ENCODE measurements around the gene SETD4. TPM values are rescaled to one million over a fixed set of nuclear protein-coding genes. Genes with fewer than 3 reads are reported as not detected.
"Not testable (repeated sequence)": the region's sequence is repeated elsewhere in the genome, so short reads cannot be mapped to it uniquely, and the experiment has no call there.

SETD4 gene
- polyA plus RNA-seq, 1 experiment, result 13.7 TPM

DNA sequence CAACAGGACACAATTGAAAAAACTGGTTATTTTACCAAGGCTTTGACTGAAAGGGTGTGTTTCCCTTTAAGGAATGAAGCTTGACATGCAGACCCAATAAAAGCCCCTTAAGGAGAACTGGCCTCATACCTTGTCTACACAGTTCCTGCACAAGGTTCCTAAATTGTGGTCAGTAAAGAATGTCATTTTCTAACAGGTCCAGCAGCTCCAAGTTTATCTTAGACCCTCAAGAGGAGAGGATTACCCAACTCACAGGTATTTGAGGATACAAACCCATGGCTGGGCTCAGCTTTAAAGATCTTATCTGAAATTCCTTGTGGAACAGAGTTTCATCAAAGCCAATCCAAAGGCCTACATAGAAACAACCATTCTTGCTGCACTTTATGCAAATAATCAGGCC, 43.1 kb upstream of the SETD4 start:
- TF ChIP-seq, protein P1, sequence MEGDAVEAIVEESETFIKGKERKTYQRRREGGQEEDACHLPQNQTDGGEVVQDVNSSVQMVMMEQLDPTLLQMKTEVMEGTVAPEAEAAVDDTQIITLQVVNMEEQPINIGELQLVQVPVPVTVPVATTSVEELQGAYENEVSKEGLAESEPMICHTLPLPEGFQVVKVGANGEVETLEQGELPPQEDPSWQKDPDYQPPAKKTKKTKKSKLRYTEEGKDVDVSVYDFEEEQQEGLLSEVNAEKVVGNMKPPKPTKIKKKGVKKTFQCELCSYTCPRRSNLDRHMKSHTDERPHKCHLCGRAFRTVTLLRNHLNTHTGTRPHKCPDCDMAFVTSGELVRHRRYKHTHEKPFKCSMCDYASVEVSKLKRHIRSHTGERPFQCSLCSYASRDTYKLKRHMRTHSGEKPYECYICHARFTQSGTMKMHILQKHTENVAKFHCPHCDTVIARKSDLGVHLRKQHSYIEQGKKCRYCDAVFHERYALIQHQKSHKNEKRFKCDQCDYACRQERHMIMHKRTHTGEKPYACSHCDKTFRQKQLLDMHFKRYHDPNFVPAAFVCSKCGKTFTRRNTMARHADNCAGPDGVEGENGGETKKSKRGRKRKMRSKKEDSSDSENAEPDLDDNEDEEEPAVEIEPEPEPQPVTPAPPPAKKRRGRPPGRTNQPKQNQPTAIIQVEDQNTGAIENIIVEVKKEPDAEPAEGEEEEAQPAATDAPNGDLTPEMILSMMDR (IDR thresholded peaks at IDR 0.05; ENCODE audit: insufficient read depth, low read depth, low read length), result no peak
- POLR2A ChIA-PET, result no interaction called here
- no peak for DNase-seq (ENCODE audit: low read depth)
- Histone ChIP-seq H3K4me3 (ENCODE audit: low read depth, low read length) (no peak overlapping the region), H3K36me3 (ENCODE audit: control insufficient read depth, insufficient read depth, low read length) (no peaks in the 10 kb centered on the region), H3K27me3 (ENCODE audit: control insufficient read depth, insufficient read depth, low read length) (peaks cover 5% of the 10 kb centered on the region; the same call in 1 of the 2 replicates)
- CTCF ChIA-PET, result interaction anchor here (0.9 to 2.0 kb wide), 3 partner anchors 8 to 15 kb away, joined by 3 to 13 read pairs (median 4); no protein-coding TSS in a partner anchor

DNA sequence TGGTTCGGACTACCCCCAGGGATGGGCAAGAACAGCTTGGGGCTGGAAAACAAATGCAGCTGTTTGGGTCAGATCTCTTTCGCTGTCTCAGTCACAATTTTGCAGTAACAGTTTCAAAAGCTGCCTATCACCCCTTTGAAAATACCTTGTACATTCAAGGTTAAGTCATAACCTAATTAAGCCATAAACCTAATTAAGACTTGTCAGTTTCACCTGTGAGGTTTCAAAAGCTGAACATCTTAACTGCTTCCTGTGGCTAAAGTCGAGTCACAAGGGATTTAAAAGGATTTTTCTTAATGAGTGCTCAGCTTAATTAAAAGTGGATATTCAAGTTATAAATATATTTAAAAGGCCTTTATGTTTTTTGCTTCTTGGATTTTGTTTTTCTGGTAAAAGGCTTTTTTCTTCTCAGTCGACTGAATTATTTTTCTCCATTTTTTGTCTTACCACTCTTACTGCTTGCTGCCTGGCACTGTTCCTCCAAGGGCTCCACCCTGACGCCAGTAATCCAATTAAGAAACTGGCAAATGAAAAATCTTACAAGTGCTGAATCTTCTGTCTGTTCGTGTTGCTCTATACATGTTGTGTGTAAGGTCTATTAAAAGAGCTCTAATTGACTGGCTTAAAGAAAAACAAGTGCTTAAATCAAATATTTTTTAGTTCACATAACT, 40.8 kb upstream of the SETD4 start:
- H3K4me3 ChIP-seq (ENCODE audit: low read depth, low read length), result no peak overlapping the region
- TF ChIP-seq, protein P1 (IDR thresholded peaks at IDR 0.05; ENCODE audit: insufficient read depth, low read depth, low read length), result no peak
- no peak for DNase-seq (ENCODE audit: low read depth)
- ChIA-PET CTCF (interaction anchor here (0.6 to 1.8 kb wide), 3 partner anchors 11 to 27 kb away, joined by 3 to 9 read pairs (median 4); no protein-coding TSS in a partner anchor), POLR2A (no interaction called here)
- no peaks in the 10 kb centered on the region for H3K36me3 ChIP-seq (ENCODE audit: control insufficient read depth, insufficient read depth, low read length)
- peaks cover 5% of the 10 kb centered on the region; the same call in 1 of the 2 replicates for H3K27me3 ChIP-seq (ENCODE audit: control insufficient read depth, insufficient read depth, low read length)

DNA sequence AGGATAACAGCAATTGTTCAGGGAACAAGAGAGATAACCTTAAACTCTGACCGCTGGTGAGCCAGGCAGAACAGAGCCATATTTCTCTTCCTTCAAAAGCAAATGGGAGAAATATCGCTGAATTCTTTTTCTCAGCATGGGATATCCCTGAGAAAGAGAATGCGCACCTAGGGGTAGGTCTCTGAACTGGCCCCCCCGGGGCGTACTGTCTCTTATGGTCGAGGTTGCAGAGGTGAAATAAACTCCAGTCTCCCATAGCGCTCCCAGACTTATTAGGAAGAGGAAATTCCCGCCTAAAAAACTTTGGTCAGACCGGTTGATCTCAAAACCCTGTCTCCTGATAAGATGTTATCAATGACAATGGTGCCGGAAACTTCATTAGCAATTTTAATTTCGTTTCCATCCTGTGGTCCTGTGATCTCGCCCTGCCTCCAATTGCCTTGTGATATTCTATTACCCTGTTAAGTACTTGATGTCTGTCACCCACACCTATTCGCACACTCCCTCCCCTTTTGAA, 39.4 kb upstream of the SETD4 start:
- H3K36me3 ChIP-seq (ENCODE audit: control insufficient read depth, insufficient read depth, low read length); H3K4me3 ChIP-seq (ENCODE audit: low read depth, low read length); DNase-seq (ENCODE audit: low read depth); POLR2A ChIA-PET; CTCF ChIA-PET; H3K27me3 ChIP-seq (ENCODE audit: control insufficient read depth, insufficient read depth, low read length): not testable (repeated sequence)

DNA sequence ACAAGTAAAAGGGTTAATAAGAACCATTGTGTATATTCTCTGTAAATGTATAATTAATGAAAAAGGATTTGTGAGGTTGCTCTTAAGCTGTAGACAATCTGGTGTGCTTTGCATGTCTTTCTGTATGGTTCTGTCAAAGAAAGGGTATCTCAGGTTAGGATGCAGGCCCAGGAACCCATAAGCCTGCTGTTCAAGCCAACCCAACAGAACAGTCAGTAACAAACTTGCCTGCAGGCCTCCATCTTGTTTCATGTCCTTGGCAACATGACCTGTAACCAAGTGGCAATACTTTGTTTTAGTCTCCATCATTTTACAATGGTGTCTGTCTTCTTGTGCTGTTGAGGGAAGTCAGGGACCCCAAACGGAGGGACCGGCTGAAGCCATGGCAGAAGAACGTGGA, 38.7 kb upstream of the SETD4 start:
- H3K27me3 ChIP-seq (ENCODE audit: control insufficient read depth, insufficient read depth, low read length), result peaks cover 5% of the 10 kb centered on the region
- CTCF ChIA-PET, result interaction anchor here (0.9 to 1.5 kb wide), 2 partner anchors 13 to 14 kb away, joined by 3 to 4 read pairs; no protein-coding TSS in a partner anchor
- TF ChIP-seq, protein P1 (IDR thresholded peaks at IDR 0.05; ENCODE audit: insufficient read depth, low read depth, low read length), result no peak
- H3K4me3 ChIP-seq (ENCODE audit: low read depth, low read length), result no peak overlapping the region
- POLR2A ChIA-PET, result no interaction called here
- H3K36me3 ChIP-seq (ENCODE audit: control insufficient read depth, insufficient read depth, low read length), result no peaks in the 10 kb centered on the region
- no peak for DNase-seq (ENCODE audit: low read depth)

- CTCF ChIA-PET, result interaction anchor here (0.5 to 1.5 kb wide), 3 partner anchors 9 to 15 kb away, joined by 3 to 4 read pairs (median 4); no protein-coding TSS in a partner anchor
- H3K4me3 ChIP-seq (ENCODE audit: low read depth, low read length), result no peak overlapping the region
- no peak for DNase-seq (ENCODE audit: low read depth)
- H3K36me3 ChIP-seq (ENCODE audit: control insufficient read depth, insufficient read depth, low read length), result no peaks in the 10 kb centered on the region
- POLR2A ChIA-PET, result no interaction called here
- peaks cover 7% of the 10 kb centered on the region for H3K27me3 ChIP-seq (ENCODE audit: control insufficient read depth, insufficient read depth, low read length)
- TF ChIP-seq, protein P1 (IDR thresholded peaks at IDR 0.05; ENCODE audit: insufficient read depth, low read depth, low read length), result no peak
These were observed 37.8 kb upstream of the SETD4 start for GRCh38 chr21:36098182-36098532.
